ENCODE data around the gene TRIM44. TPM values are rescaled to one million over a fixed set of nuclear protein-coding genes. Genes with fewer than 3 reads are reported as not detected.

TRIM44 gene
- total RNA-seq, 1 experiment from 2014 or later, result 33.4 TPM

DNA sequence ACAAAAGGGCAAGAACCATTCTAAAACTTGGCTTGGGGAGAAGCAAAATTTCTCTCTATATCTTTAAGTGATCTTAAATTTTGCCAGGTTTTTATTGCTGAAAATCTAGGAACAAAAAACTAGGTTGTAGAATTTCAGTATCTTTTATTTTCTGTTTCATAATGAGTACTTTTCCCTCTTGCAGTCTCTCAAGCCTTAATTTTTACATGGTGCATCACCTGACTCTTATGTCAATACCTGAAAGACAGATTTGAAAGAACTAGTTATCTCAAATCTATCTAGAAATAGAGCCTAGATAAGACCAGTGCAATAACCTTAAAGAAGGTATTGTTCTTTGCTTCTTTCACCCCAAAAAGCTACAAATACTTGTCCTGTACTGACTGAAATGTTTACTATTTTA lies 122.1 kb downstream of the TRIM44 start:
- Histone ChIP-seq H3K36me3 (ENCODE audit: control insufficient read depth in 1 of 2, insufficient read depth in 2 of 2, low read length in 2 of 2) (no peaks in the 10 kb centered on the region), H2AFZ (ENCODE audit: low read depth, low read length, poor library complexity, severe bottlenecking) (no peak overlapping the region), H3K4me2 (ENCODE audit: low read length) (no peak overlapping the region), H4K20me1 (ENCODE audit: insufficient read depth) (no peaks in the 10 kb centered on the region), H3K4me3 (replicated peaks in 1 of 2; ENCODE audit: low read depth in 1 of 2, low read length in 2 of 2) (no peak overlapping the region), H3K27ac (ENCODE audit: low read depth, low read length) (no peak overlapping the region), H3K9me2 (ENCODE audit: insufficient read depth) (no peaks in the 10 kb centered on the region), H3K9ac (ENCODE audit: low read length) (no peak overlapping the region), H3K27me3 (ENCODE audit: insufficient read depth, low read length) (no peaks in the 10 kb centered on the region), H3K9me3 (ENCODE audit: control insufficient read depth in 1 of 2, insufficient read depth in 1 of 2, low read depth in 1 of 2, low read length in 2 of 2) (no peaks in the 10 kb centered on the region), H3K79me2 (ENCODE audit: insufficient read depth, low read length) (no peaks in the 10 kb centered on the region), H3K4me1 (ENCODE audit: control insufficient read depth in 1 of 2, insufficient read depth in 2 of 2, low read length in 2 of 2) (peaks cover 0 to 4% of the 10 kb centered on the region in 2 experiments; a peak in 1 of 4 replicates)
- no TSS peak for BruUV-seq (replicated peaks)
- ChIA-PET POLR2A (no interaction called here), CTCF (interaction anchor here (0.8 kb wide), 1 partner anchor 37 kb away, joined by 3 read pairs; no protein-coding TSS in a partner anchor), RAD21 (ENCODE audit: low non-redundant PET in 1 of 2, low total read pairs in 2 of 2, uncharacterized antibody in 2 of 2, unreplicated experiment in 2 of 2) (no interaction called here)
- DNase-seq (ENCODE audit: low read depth, low spot score), result no peak
- no peak for ATAC-seq
- intact Hi-C loops (cut with micrococcal nuclease), result no loop called here
- TF ChIP-seq YY1 (IDR thresholded peaks at IDR 0.05; ENCODE audit: extremely low read depth, insufficient replicate concordance, low read depth, low read length), result no peak
- TF ChIP-seq, protein P1, sequence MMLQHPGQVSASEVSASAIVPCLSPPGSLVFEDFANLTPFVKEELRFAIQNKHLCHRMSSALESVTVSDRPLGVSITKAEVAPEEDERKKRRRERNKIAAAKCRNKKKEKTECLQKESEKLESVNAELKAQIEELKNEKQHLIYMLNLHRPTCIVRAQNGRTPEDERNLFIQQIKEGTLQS (IDR thresholded peaks at IDR 0.05), result no peak
- TF ChIP-seq EZH2 (IDR thresholded peaks at IDR 0.05), result no peak
- TF ChIP-seq SRF (IDR thresholded peaks at IDR 0.05; ENCODE audit: low read depth), result no peak
- TF ChIP-seq, protein P2, sequence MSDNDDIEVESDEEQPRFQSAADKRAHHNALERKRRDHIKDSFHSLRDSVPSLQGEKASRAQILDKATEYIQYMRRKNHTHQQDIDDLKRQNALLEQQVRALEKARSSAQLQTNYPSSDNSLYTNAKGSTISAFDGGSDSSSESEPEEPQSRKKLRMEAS (IDR thresholded peaks at IDR 0.05), result no peak
- TF ChIP-seq POLR2AphosphoS5 (IDR thresholded peaks at IDR 0.05; ENCODE audit: low read depth, low read length), result no peak
- no peak for TF ChIP-seq ZNF274 (IDR thresholded peaks at IDR 0.05; ENCODE audit: low read depth, low read length)
- no peak for TF ChIP-seq SP1 (IDR thresholded peaks at IDR 0.05; ENCODE audit: low read depth)
- no peak for TF ChIP-seq JUND (IDR thresholded peaks at IDR 0.05)
- no peak for TF ChIP-seq RAD21 (IDR thresholded peaks at IDR 0.05; ENCODE audit: low read depth)
- TF ChIP-seq, protein P3, sequence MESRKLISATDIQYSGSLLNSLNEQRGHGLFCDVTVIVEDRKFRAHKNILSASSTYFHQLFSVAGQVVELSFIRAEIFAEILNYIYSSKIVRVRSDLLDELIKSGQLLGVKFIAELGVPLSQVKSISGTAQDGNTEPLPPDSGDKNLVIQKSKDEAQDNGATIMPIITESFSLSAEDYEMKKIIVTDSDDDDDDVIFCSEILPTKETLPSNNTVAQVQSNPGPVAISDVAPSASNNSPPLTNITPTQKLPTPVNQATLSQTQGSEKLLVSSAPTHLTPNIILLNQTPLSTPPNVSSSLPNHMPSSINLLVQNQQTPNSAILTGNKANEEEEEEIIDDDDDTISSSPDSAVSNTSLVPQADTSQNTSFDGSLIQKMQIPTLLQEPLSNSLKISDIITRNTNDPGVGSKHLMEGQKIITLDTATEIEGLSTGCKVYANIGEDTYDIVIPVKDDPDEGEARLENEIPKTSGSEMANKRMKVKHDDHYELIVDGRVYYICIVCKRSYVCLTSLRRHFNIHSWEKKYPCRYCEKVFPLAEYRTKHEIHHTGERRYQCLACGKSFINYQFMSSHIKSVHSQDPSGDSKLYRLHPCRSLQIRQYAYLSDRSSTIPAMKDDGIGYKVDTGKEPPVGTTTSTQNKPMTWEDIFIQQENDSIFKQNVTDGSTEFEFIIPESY (IDR thresholded peaks at IDR 0.05; ENCODE audit: extremely low read depth, insufficient replicate concordance, low read length), result no peak
- no peak for TF ChIP-seq EZH2phosphoT487 (IDR thresholded peaks at IDR 0.05; ENCODE audit: borderline replicate concordance)
- TF ChIP-seq ZFX (IDR thresholded peaks at IDR 0.05), result no peak
- TF ChIP-seq, protein P4, sequence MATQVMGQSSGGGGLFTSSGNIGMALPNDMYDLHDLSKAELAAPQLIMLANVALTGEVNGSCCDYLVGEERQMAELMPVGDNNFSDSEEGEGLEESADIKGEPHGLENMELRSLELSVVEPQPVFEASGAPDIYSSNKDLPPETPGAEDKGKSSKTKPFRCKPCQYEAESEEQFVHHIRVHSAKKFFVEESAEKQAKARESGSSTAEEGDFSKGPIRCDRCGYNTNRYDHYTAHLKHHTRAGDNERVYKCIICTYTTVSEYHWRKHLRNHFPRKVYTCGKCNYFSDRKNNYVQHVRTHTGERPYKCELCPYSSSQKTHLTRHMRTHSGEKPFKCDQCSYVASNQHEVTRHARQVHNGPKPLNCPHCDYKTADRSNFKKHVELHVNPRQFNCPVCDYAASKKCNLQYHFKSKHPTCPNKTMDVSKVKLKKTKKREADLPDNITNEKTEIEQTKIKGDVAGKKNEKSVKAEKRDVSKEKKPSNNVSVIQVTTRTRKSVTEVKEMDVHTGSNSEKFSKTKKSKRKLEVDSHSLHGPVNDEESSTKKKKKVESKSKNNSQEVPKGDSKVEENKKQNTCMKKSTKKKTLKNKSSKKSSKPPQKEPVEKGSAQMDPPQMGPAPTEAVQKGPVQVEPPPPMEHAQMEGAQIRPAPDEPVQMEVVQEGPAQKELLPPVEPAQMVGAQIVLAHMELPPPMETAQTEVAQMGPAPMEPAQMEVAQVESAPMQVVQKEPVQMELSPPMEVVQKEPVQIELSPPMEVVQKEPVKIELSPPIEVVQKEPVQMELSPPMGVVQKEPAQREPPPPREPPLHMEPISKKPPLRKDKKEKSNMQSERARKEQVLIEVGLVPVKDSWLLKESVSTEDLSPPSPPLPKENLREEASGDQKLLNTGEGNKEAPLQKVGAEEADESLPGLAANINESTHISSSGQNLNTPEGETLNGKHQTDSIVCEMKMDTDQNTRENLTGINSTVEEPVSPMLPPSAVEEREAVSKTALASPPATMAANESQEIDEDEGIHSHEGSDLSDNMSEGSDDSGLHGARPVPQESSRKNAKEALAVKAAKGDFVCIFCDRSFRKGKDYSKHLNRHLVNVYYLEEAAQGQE (IDR thresholded peaks at IDR 0.05; ENCODE audit: low read depth), result no peak
- TF ChIP-seq EGR1 (IDR thresholded peaks at IDR 0.05; ENCODE audit: low read depth), result no peak
- TF ChIP-seq FOSL1 (IDR thresholded peaks at IDR 0.05; ENCODE audit: low read depth), result no peak
- TF ChIP-seq SIN3A (IDR thresholded peaks at IDR 0.05; ENCODE audit: low read depth), result no peak

Measured in HCT116 (cell line).